Progenitor cell of endocrine pancreas (in vitro differentiated cells): ENCODE measurements around the gene LRRC51. TPM values are rescaled to one million over a fixed set of nuclear protein-coding genes. Genes with fewer than 3 reads are reported as not detected.

Source experiments
- DNase-seq: peaks from one replicate; pipeline ENCODE4 v3.0.0; 2021; ENCODE audit warnings: low spot score; ENCODE audit not compliant: unreplicated experiment
- H3K27ac Mint-ChIP-seq: 2 replicates; pipeline ENCODE4 v1.8.0; 2021; ENCODE audit warnings: mild to moderate bottlenecking, moderate library complexity, mixed read lengths
- H3K27me3 Mint-ChIP-seq: 2 replicates; pipeline ENCODE4 v1.8.0; 2021; ENCODE audit warnings: mixed read lengths
- H3K36me3 Mint-ChIP-seq: 2 replicates; pipeline ENCODE4 v1.8.0; 2022; ENCODE audit warnings: mixed read lengths; ENCODE audit not compliant: insufficient read depth
- H3K4me1 Mint-ChIP-seq: 2 replicates; pipeline ENCODE4 v1.8.0; 2021; ENCODE audit warnings: low read depth, mixed read lengths
- H3K4me3 Mint-ChIP-seq: 2 replicates; pipeline ENCODE4 v1.8.0; 2021; ENCODE audit warnings: low read depth, mild to moderate bottlenecking, moderate library complexity, mixed read lengths
- H3K9me3 Mint-ChIP-seq: 2 replicates; pipeline ENCODE4 v1.8.0; 2021; ENCODE audit warnings: low read depth, mixed read lengths
- CTCF ChIP-seq: fragments of 200-600 bp; sonication (generic); IDR thresholded peaks from one replicate; pipeline ENCODE4 v1.5.0; 2021; ENCODE audit warnings: antibody characterized with exemption, mild to moderate bottlenecking; ENCODE audit not compliant: unreplicated experiment
- total RNA-seq: library from RNA; stranded (reverse); gene quantifications from 2 replicates; pipeline ENCODE4 v1.2.1, GENCODE V29; 2021

LRRC51 gene
- total RNA-seq, 1 donor from 2014 or later, result 14.9 TPM

- TF ChIP-seq CTCF, result no peak
- H3K27ac Mint-ChIP-seq, result no peak overlapping the region
- H3K27me3 Mint-ChIP-seq, result no peaks in the 10 kb centered on the region
- no peak for DNase-seq
- H3K36me3 Mint-ChIP-seq, result peaks cover 8% of the 10 kb centered on the region
- no peak overlapping the region for H3K4me3 Mint-ChIP-seq
- H3K4me1 Mint-ChIP-seq, result peaks cover 8% of the 10 kb centered on the region
- H3K9me3 Mint-ChIP-seq, result no peaks in the 10 kb centered on the region
These were observed 41.4 kb upstream of the LRRC51 start for GRCh38 chr11:72039031-72039855.

GRCh38 chr11:72039856-72040401 lies 40.7 kb upstream of the LRRC51 start:
- Mint-ChIP-seq H3K36me3 (peaks cover 7% of the 10 kb centered on the region), H3K9me3 (no peaks in the 10 kb centered on the region), H3K27ac (no peak overlapping the region), H3K27me3 (no peaks in the 10 kb centered on the region), H3K4me1 (peaks cover 9% of the 10 kb centered on the region), H3K4me3 (no peak overlapping the region)
- DNase-seq, result no peak
- TF ChIP-seq CTCF, result no peak

GRCh38 chr11:72040491-72041363 lies 39.9 kb upstream of the LRRC51 start:
- Mint-ChIP-seq H3K9me3 (no peaks in the 10 kb centered on the region), H3K4me3 (no peak overlapping the region), H3K27me3 (no peaks in the 10 kb centered on the region), H3K27ac (no peak overlapping the region), H3K4me1 (peaks cover 10% of the 10 kb centered on the region), H3K36me3 (peaks cover 3% of the 10 kb centered on the region)
- no peak for TF ChIP-seq CTCF
- peak; percentile 48 for DNase-seq

- Mint-ChIP-seq H3K9me3 (no peaks in the 10 kb centered on the region), H3K4me1 (peaks cover 10% of the 10 kb centered on the region), H3K36me3 (peaks cover 2% of the 10 kb centered on the region), H3K4me3 (no peak overlapping the region), H3K27me3 (no peaks in the 10 kb centered on the region), H3K27ac (no peak overlapping the region)
- DNase-seq, result peak; percentile 25
- no peak for TF ChIP-seq CTCF
These were observed 39.1 kb upstream of the LRRC51 start for GRCh38 chr11:72041364-72042063.
